22Rv1 (cell line): ENCODE results near the gene SORCS2.

ENCODE experiments used
- CTCF ChIP-seq: fragments of 450-650 bp; IDR thresholded peaks from 2 replicates; pipeline ENCODE4 v1.5.1; 2017; ENCODE audit warnings: mild to moderate bottlenecking
- ZFX ChIP-seq: fragments of 450-650 bp; IDR thresholded peaks from 2 replicates; pipeline ENCODE4 v1.6.1; 2017; ENCODE audit warnings: antibody characterized with exemption, borderline replicate concordance

GRCh38 chr4:7522452-7523220, 330.3 kb downstream of the SORCS2 start:
- TF ChIP-seq CTCF, result no peak
- TF ChIP-seq ZFX, result no peak
